SJCRH30 (cell line): ENCODE results near the gene EPM2A. TPM values are rescaled to one million over a fixed set of nuclear protein-coding genes. Genes with fewer than 3 reads are reported as not detected.
"Not testable (repeated sequence)": the region's sequence is repeated elsewhere in the genome, so short reads cannot be mapped to it uniquely, and the experiment has no call there.

Source experiments
- DNase-seq, 2 experiments: peaks; one replicate each; pipeline ENCODE4 v3.0.0-alpha.2; 2015 to 2020
- H3K27ac ChIP-seq: fragments of 250-450 bp; sonication (Bioruptor Pico); 2 replicates; pipeline ENCODE4 v1.5.1; 2020; ENCODE audit warnings: mild to moderate bottlenecking, moderate library complexity
- H3K27me3 ChIP-seq: fragments of 250-450 bp; sonication (Bioruptor Pico); 2 replicates; pipeline ENCODE4 v1.5.1; 2020; ENCODE audit warnings: mild to moderate bottlenecking, moderate library complexity
- H3K36me3 ChIP-seq: fragments of 250-450 bp; sonication (Bioruptor Pico); 2 replicates; pipeline ENCODE4 v1.5.1; 2020; ENCODE audit warnings: mild to moderate bottlenecking, moderate library complexity
- H3K4me1 ChIP-seq: fragments of 250-450 bp; sonication (Bioruptor Pico); 2 replicates; pipeline ENCODE4 v1.5.1; 2020; ENCODE audit warnings: mild to moderate bottlenecking, moderate library complexity
- H3K4me3 ChIP-seq: fragments of 250-450 bp; sonication (Bioruptor Pico); 2 replicates; pipeline ENCODE4 v1.5.1; 2020; ENCODE audit warnings: mild to moderate bottlenecking, moderate library complexity
- H3K9me3 ChIP-seq: fragments of 250-450 bp; sonication (Bioruptor Pico); replicated peaks from 2 replicates; pipeline ENCODE4 v1.5.1; 2020; ENCODE audit warnings: mild to moderate bottlenecking, moderate library complexity
- total RNA-seq: library from RNA; depleted of rRNA; stranded (reverse); fragments of >200 nt; shearing (Covaris generic); gene quantifications from 2 replicates; pipeline ENCODE4 v1.2.3, GENCODE V29; 2014

EPM2A gene
- total RNA-seq, 1 experiment from 2014 or later: 3.1 TPM

GRCh38 chr6:145721144-145721543 is 14.2 kb downstream of the EPM2A start:
- DNase-seq: no peak

GRCh38 chr6:145715426-145715825 is 19.9 kb downstream of the EPM2A start:
- H3K27ac ChIP-seq: peak overlapping the region; percentile 18
- no peak overlapping the region for H3K4me3 ChIP-seq
- H3K27me3 ChIP-seq: no peaks in the 10 kb centered on the region
- H3K9me3 ChIP-seq: peaks cover 6% of the 10 kb centered on the region; the same call in 1 of the 2 replicates
- no peaks in the 10 kb centered on the region for H3K36me3 ChIP-seq
- peaks cover 13% of the 10 kb centered on the region for H3K4me1 ChIP-seq
- DNase-seq: peak; percentile 72 to 80

More at GRCh38 chr6:145721144-145721543, 14.2 kb downstream of the EPM2A start:
- H3K36me3 ChIP-seq: no peaks in the 10 kb centered on the region
- H3K4me3 ChIP-seq: no peak overlapping the region
- no peaks in the 10 kb centered on the region for H3K27me3 ChIP-seq
- 0 out of 2 replicates have a peak, but pooled peaks cover 3% of the 10 kb centered on the region for H3K9me3 ChIP-seq
- no peak overlapping the region for H3K27ac ChIP-seq
- 0 out of 2 replicates have a peak, but pooled peaks cover under 1% of the 10 kb centered on the region for H3K4me1 ChIP-seq

GRCh38 chr6:145714731-145715130 is 20.6 kb downstream of the EPM2A start:
- Histone ChIP-seq H3K36me3 (no peaks in the 10 kb centered on the region), H3K4me3 (no peak overlapping the region), H3K27ac (no peak overlapping the region), H3K27me3 (no peaks in the 10 kb centered on the region), H3K9me3 (peaks cover 6% of the 10 kb centered on the region; the same call in 1 of the 2 replicates), H3K4me1 (peaks cover 13% of the 10 kb centered on the region)
- DNase-seq: peak in 1 of 2 experiments; percentile 5

- DNase-seq: no peak
- H3K4me3 ChIP-seq: no peak overlapping the region
- no peaks in the 10 kb centered on the region for H3K27me3 ChIP-seq
- H3K9me3 ChIP-seq: peaks cover 5% of the 10 kb centered on the region; the same call in 1 of the 2 replicates
- peaks cover 13% of the 10 kb centered on the region for H3K4me1 ChIP-seq
- no peaks in the 10 kb centered on the region for H3K36me3 ChIP-seq
- H3K27ac ChIP-seq: no peak overlapping the region
Measured at GRCh38 chr6:145713773-145714172, 21.5 kb downstream of the EPM2A start.

GRCh38 chr6:145711372-145711771 is 23.9 kb downstream of the EPM2A start:
- no peaks in the 10 kb centered on the region for H3K36me3 ChIP-seq
- H3K9me3 ChIP-seq: peaks cover 4% of the 10 kb centered on the region; the same call in 1 of the 2 replicates
- no peak overlapping the region for H3K27ac ChIP-seq
- DNase-seq: no peak
- no peaks in the 10 kb centered on the region for H3K27me3 ChIP-seq
- H3K4me3 ChIP-seq: no peak overlapping the region
- H3K4me1 ChIP-seq: peaks cover 13% of the 10 kb centered on the region

- no peaks in the 10 kb centered on the region for H3K9me3 ChIP-seq
- H3K4me3 ChIP-seq: no peak overlapping the region
- DNase-seq: no peak
- no peak overlapping the region for H3K27ac ChIP-seq
- no peaks in the 10 kb centered on the region for H3K36me3 ChIP-seq
- no peaks in the 10 kb centered on the region for H3K4me1 ChIP-seq
- no peaks in the 10 kb centered on the region for H3K27me3 ChIP-seq
Measured at GRCh38 chr6:145707397-145707796, 27.9 kb downstream of the EPM2A start.

GRCh38 chr6:145705561-145705960 is 29.8 kb downstream of the EPM2A start:
- H3K9me3 ChIP-seq: no peaks in the 10 kb centered on the region
- no peak overlapping the region for H3K4me3 ChIP-seq
- no peaks in the 10 kb centered on the region for H3K36me3 ChIP-seq
- H3K4me1 ChIP-seq: no peaks in the 10 kb centered on the region
- no peaks in the 10 kb centered on the region for H3K27me3 ChIP-seq
- H3K27ac ChIP-seq: no peak overlapping the region
- no peak for DNase-seq

- H3K36me3 ChIP-seq: no peaks in the 10 kb centered on the region
- DNase-seq: peak in 1 of 2 experiments; percentile 20
- no peak overlapping the region for H3K27ac ChIP-seq
- no peaks in the 10 kb centered on the region for H3K4me1 ChIP-seq
- H3K9me3 ChIP-seq: no peaks in the 10 kb centered on the region
- no peak overlapping the region for H3K4me3 ChIP-seq
- H3K27me3 ChIP-seq: no peaks in the 10 kb centered on the region
Measured at GRCh38 chr6:145704143-145704781, 31.1 kb downstream of the EPM2A start.

- no peaks in the 10 kb centered on the region for H3K36me3 ChIP-seq
- no peaks in the 10 kb centered on the region for H3K9me3 ChIP-seq
- no peaks in the 10 kb centered on the region for H3K4me1 ChIP-seq
- no peak overlapping the region for H3K27ac ChIP-seq
- no peak overlapping the region for H3K4me3 ChIP-seq
- H3K27me3 ChIP-seq: no peaks in the 10 kb centered on the region
- no peak for DNase-seq
Measured at GRCh38 chr6:145699462-145699861, 35.9 kb downstream of the EPM2A start.

GRCh38 chr6:145697401-145697800 is 37.9 kb downstream of the EPM2A start:
- H3K9me3 ChIP-seq, DNase-seq: not testable (repeated sequence)

GRCh38 chr6:145694083-145694737 is 41.1 kb downstream of the EPM2A start:
- Histone ChIP-seq H3K27ac (no peak overlapping the region), H3K4me3 (no peak overlapping the region), H3K9me3 (no peaks in the 10 kb centered on the region), H3K27me3 (no peaks in the 10 kb centered on the region), H3K4me1 (no peaks in the 10 kb centered on the region), H3K36me3 (no peaks in the 10 kb centered on the region)
- no peak for DNase-seq

More at GRCh38 chr6:145697401-145697800, 37.9 kb downstream of the EPM2A start:
- H3K27ac ChIP-seq, H3K4me3 ChIP-seq, H3K36me3 ChIP-seq, H3K27me3 ChIP-seq, H3K4me1 ChIP-seq: not testable (repeated sequence)

GRCh38 chr6:145690969-145691368 is 44.4 kb downstream of the EPM2A start:
- Histone ChIP-seq H3K9me3 (no peaks in the 10 kb centered on the region), H3K4me1 (no peaks in the 10 kb centered on the region), H3K27me3 (no peaks in the 10 kb centered on the region), H3K36me3 (no peaks in the 10 kb centered on the region), H3K27ac (no peak overlapping the region), H3K4me3 (no peak overlapping the region)
- DNase-seq: no peak

- Histone ChIP-seq H3K36me3 (no peaks in the 10 kb centered on the region), H3K4me3 (no peak overlapping the region), H3K27ac (no peak overlapping the region), H3K4me1 (no peaks in the 10 kb centered on the region), H3K9me3 (no peaks in the 10 kb centered on the region), H3K27me3 (no peaks in the 10 kb centered on the region)
- DNase-seq: no peak
Measured at GRCh38 chr6:145689529-145689928, 45.8 kb downstream of the EPM2A start.

- H3K27ac ChIP-seq: no peak overlapping the region
- H3K4me3 ChIP-seq: no peak overlapping the region
Measured at GRCh38 chr6:145688493-145688905, 46.8 kb downstream of the EPM2A start.

GRCh38 chr6:145685932-145686331 is 49.4 kb downstream of the EPM2A start:
- no peak for DNase-seq
- H3K27me3 ChIP-seq: no peaks in the 10 kb centered on the region
- H3K27ac ChIP-seq: no peak overlapping the region
- no peaks in the 10 kb centered on the region for H3K36me3 ChIP-seq
- no peaks in the 10 kb centered on the region for H3K9me3 ChIP-seq
- no peak overlapping the region for H3K4me3 ChIP-seq
- H3K4me1 ChIP-seq: no peaks in the 10 kb centered on the region

More at GRCh38 chr6:145688493-145688905, 46.8 kb downstream of the EPM2A start:
- H3K27me3 ChIP-seq: no peaks in the 10 kb centered on the region
- no peaks in the 10 kb centered on the region for H3K9me3 ChIP-seq
- H3K4me1 ChIP-seq: no peaks in the 10 kb centered on the region
- peak in 1 of 2 experiments; percentile 10 for DNase-seq
- H3K36me3 ChIP-seq: no peaks in the 10 kb centered on the region
